HEK293T (cell line): Measurements from ENCODE around the gene ADAMTS9.

ENCODE experiments used
- CTCF ChIA-PET: fragments of 350-600 bp; formaldehyde crosslinking; extraction: SDS; loops from one replicate; lab custom pipeline; 2021; ENCODE audit warnings: antibody characterized with exemption, inconsistent platforms; lab: Yijun Ruan, JAX
- POLR2A ChIA-PET: fragments of 350-600 bp; formaldehyde crosslinking; extraction: SDS; loops from one replicate; lab custom pipeline; 2020; ENCODE audit warnings: antibody characterized with exemption, inconsistent platforms; lab: Yijun Ruan, JAX
- DNase-seq: peaks from one replicate; pipeline ENCODE4 v3.0.0; 2012; ENCODE audit warnings: mixed read lengths; ENCODE audit errors: extremely low spot score
- ARNT ChIP-seq: fragments of 450-650 bp; IDR thresholded peaks from 2 replicates; pipeline ENCODE4 v1.6.1; 2017; ENCODE audit warnings: mild to moderate bottlenecking
- BHLHE40 ChIP-seq: fragments of 450-650 bp; IDR thresholded peaks from 2 replicates; pipeline ENCODE4 v1.6.1; 2016; ENCODE audit warnings: mild to moderate bottlenecking, moderate library complexity, borderline replicate concordance
- CTBP1 ChIP-seq: fragments of 450-650 bp; IDR thresholded peaks from 2 replicates; pipeline ENCODE4 v1.6.1; 2016; ENCODE audit warnings: borderline replicate concordance
- ELF4 ChIP-seq: fragments of 450-650 bp; IDR thresholded peaks from 2 replicates; pipeline ENCODE4 v1.6.1; 2017; ENCODE audit warnings: antibody characterized with exemption
- FOXA1 ChIP-seq: fragments of 450-650 bp; IDR thresholded peaks from 2 replicates; pipeline ENCODE4 v1.6.1; 2016; ENCODE audit warnings: mild to moderate bottlenecking
- FOXK2 ChIP-seq: fragments of 450-650 bp; IDR thresholded peaks from 2 replicates; pipeline ENCODE4 v1.6.1; 2016; ENCODE audit warnings: mild to moderate bottlenecking
- FOXM1 ChIP-seq: fragments of 450-650 bp; IDR thresholded peaks from 2 replicates; pipeline ENCODE4 v1.6.1; 2017; ENCODE audit warnings: mild to moderate bottlenecking, borderline replicate concordance
- HDGF ChIP-seq: fragments of 450-650 bp; IDR thresholded peaks from 2 replicates; pipeline ENCODE4 v1.6.1; 2017; ENCODE audit warnings: antibody characterized with exemption, borderline replicate concordance
- L3MBTL2 ChIP-seq: fragments of 450-650 bp; conservative IDR thresholded peaks from 2 replicates; pipeline ENCODE4 v1.6.1; 2016; ENCODE audit warnings: mild to moderate bottlenecking
- LEF1 ChIP-seq: fragments of 450-650 bp; IDR thresholded peaks from 2 replicates; pipeline ENCODE4 v1.6.1; 2017; ENCODE audit warnings: mild to moderate bottlenecking, borderline replicate concordance
- NFRKB ChIP-seq: fragments of 450-650 bp; IDR thresholded peaks from 2 replicates; pipeline ENCODE4 v1.6.1; 2016; ENCODE audit warnings: mild to moderate bottlenecking, moderate library complexity
- SP1 ChIP-seq: fragments of 450-650 bp; IDR thresholded peaks from 2 replicates; pipeline ENCODE4 v1.6.1; 2017
- SUZ12 ChIP-seq: fragments of 450-650 bp; IDR thresholded peaks from 2 replicates; pipeline ENCODE4 v1.6.1; 2016; ENCODE audit warnings: mild to moderate bottlenecking
- TARDBP ChIP-seq: fragments of 450-650 bp; IDR thresholded peaks from 2 replicates; pipeline ENCODE4 v1.6.1; 2016
- ZNF384 ChIP-seq: fragments of 450-650 bp; IDR thresholded peaks from 2 replicates; pipeline ENCODE4 v1.6.1; 2016
- TF ChIP-seq, protein P1 (sequence below): fragments of 450-650 bp; IDR thresholded peaks from 2 replicates; pipeline ENCODE4 v1.6.1; 2016

ADAMTS9 gene

DNA sequence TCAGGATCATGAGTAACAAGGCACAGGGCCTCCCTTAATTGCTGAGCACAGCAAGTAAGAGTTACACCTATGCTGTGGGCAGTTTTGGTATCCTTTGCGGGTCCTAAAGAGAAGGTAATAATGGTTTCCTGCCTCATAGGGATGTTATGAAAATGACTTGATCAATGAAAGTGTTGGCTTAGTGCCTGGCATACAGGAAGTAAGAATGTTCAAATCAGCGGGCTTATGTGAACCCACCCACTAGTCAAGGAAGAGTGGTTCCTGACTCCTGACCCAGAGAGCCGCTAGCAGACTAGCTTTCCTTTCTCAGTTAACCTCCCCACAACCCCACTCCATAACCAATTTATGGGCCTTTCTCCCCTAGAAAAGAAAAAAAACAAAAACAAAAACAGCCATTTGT lies 5.2 kb upstream of the ADAMTS9 start:
- no peak for DNase-seq
- ChIA-PET POLR2A (no interaction called here), CTCF (no interaction called here)
- no peak for TF ChIP-seq FOXA1
- TF ChIP-seq LEF1: no peak
- TF ChIP-seq FOXM1: no peak
- TF ChIP-seq FOXK2: no peak
- TF ChIP-seq ELF4: no peak
- TF ChIP-seq BHLHE40: no peak
- no peak for TF ChIP-seq TARDBP
- TF ChIP-seq CTBP1: no peak
- no peak for TF ChIP-seq ZNF384
- no peak for TF ChIP-seq NFRKB
- TF ChIP-seq L3MBTL2: no peak
- no peak for TF ChIP-seq ARNT
- TF ChIP-seq, protein P1, sequence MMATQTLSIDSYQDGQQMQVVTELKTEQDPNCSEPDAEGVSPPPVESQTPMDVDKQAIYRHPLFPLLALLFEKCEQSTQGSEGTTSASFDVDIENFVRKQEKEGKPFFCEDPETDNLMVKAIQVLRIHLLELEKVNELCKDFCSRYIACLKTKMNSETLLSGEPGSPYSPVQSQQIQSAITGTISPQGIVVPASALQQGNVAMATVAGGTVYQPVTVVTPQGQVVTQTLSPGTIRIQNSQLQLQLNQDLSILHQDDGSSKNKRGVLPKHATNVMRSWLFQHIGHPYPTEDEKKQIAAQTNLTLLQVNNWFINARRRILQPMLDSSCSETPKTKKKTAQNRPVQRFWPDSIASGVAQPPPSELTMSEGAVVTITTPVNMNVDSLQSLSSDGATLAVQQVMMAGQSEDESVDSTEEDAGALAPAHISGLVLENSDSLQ: no peak
- TF ChIP-seq HDGF: no peak
- no peak for TF ChIP-seq SUZ12
- TF ChIP-seq SP1: no peak

DNA sequence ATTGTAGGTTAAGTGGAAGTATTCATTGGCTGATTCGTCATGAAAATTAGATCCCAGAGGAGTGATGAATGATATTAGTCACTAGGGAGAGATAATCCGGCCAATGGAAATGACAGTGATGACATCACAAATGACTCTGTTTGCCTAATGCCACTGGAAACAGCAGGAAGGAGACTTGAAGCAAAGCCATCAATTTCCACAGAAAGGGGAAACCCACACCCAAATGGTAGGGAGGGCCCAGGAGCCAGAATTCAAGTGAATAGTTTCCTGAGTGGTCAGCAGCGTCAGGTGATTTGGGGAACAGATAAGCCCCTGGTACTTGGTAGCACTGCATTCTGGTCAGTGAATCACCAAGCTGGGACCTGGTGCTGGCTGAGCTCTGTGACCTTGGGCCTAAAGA lies 3.3 kb upstream of the ADAMTS9 start:
- CTCF ChIA-PET: interaction anchor here (0.7 kb wide), 1 partner anchor 970 kb away, joined by 3 read pairs; no protein-coding TSS in a partner anchor
- POLR2A ChIA-PET: no interaction called here
- DNase-seq: no peak
- TF ChIP-seq ARNT: no peak
- no peak for TF ChIP-seq FOXA1
- TF ChIP-seq ZNF384: no peak
- no peak for TF ChIP-seq HDGF
- TF ChIP-seq BHLHE40: no peak
- TF ChIP-seq SUZ12: no peak
- TF ChIP-seq TARDBP: no peak
- TF ChIP-seq FOXM1: no peak
- TF ChIP-seq L3MBTL2: no peak
- no peak for TF ChIP-seq FOXK2
- no peak for TF ChIP-seq ELF4

DNA sequence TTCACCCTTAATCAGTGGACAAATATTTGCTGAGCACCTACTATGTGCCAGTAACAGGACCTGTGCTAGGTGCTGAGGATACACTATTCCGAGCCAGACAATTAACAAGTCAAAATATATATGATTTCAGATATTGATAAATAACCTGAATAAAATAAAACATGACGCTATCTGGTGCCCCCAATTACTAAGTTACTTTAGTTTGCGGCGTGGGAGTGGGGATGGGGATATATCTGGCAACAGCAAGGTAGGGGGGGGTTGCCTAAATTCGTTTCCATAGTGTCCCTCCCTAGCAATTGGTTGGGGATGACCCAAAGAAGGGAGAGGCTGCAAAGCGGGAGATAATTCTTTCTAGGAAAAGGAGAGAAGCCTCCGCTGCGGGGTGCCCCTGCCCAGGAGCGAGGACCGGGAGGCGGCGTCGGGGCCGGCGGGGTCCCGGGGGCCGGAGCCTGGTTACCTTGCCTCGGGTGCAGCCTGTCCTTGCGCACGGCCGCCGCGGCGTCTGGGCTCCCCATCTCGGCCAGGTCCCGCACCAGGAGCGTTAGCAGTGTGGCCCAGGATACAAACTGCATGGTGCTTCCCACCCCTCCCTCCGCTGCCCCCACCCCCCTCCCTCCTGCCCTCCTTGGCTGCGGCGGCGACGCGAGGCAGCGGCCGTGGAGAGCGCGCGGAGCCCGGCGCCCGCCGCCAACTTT lies 567 bp downstream of the ADAMTS9 start:
- DNase-seq: no peak
- CTCF ChIA-PET: interaction anchor here (0.5 to 1.0 kb wide), 2 partner anchors 112 to 1867 kb away, joined by 3 to 4 read pairs; no protein-coding TSS in a partner anchor
- POLR2A ChIA-PET: no interaction called here
- TF ChIP-seq NFRKB (no peak), SUZ12 (no peak), SP1 (no peak), FOXM1 (no peak), BHLHE40 (no peak), TARDBP (no peak), ELF4 (no peak), LEF1 (no peak), ZNF384 (no peak), ARNT (no peak), FOXK2 (no peak), CTBP1 (no peak)
- TF ChIP-seq, protein P1: no peak

DNA sequence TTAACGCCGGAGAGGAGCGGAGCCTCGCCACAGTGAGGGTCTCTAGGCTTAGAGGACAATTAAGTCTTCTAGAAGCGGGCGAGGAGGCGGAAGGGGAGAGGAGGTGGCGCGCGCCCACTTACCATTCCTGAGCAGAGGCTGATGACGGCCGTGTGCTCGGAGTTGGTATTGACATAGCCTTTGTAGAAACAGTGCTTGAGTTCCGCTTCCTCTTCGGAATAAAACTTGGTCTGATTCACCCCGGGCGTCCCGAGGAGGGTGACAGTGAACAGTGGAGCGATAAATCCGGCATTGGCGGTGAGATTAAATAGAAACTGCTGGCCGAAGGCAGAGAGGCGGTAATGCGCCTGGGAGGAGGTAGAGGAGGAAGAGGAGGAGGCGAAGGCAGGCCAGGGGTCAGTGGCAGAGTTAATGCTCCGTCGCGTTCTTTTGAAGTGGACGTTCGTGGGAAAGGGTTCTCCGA lies 1.3 kb downstream of the ADAMTS9 start:
- ChIA-PET CTCF (no interaction called here), POLR2A (interaction anchor here (0.7 to 1.1 kb wide), 4 partner anchors 112 to 486 kb away, joined by 3 to 4 read pairs (median 3); no protein-coding TSS in a partner anchor)
- DNase-seq: peak; percentile 36

DNA sequence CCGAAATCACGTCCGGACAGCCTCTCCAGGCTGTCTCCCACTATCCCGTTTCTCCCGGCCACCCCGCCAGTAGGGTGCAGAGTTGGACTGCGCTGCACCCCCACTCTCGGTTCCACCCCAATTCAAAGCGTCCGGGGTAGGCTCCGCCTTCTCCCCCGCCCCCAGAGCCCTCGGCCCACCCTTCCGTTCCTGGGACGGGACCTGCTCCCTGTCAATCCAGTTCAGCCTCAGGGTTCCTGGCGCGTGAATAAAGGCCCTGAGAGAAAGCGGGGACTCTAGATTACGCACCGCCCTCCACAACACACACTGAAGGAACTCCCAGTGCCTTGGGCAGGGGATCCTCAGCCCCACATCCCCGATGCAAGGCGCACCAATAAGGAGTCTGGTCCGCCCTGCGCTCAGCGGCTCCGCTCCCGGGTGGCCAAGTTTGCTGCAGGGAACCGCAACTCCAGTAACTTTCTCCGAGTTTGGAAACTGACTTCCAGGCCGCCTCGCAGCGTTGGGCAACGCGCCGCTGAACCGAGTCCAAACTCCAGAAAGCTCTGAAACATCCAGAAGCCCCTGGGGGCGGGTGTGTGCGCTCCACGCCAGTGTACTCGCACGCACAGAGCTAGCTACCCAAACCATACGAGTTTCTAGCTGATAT lies 1.9 kb downstream of the ADAMTS9 start:
- no peak for TF ChIP-seq ZNF384
- peak; percentile 96 for TF ChIP-seq ARNT
- TF ChIP-seq ELF4: no peak
- no peak for TF ChIP-seq LEF1
- no peak for TF ChIP-seq FOXM1
- peak; percentile 48; the same call in 1 of the 2 replicates for TF ChIP-seq CTBP1
- no peak for TF ChIP-seq FOXK2
- TF ChIP-seq SUZ12: no peak
- TF ChIP-seq BHLHE40: no peak
- TF ChIP-seq, protein P1: peak; percentile 98
- no peak for TF ChIP-seq SP1
- ChIA-PET POLR2A (interaction anchor here (0.7 to 1.1 kb wide), 4 partner anchors 111 to 487 kb away, joined by 3 to 4 read pairs (median 3); no protein-coding TSS in a partner anchor), CTCF (no interaction called here)
- peak; percentile 73 for DNase-seq

More for the DNA sequence above, 1.3 kb downstream of the ADAMTS9 start:
- no peak for TF ChIP-seq ZNF384
- no peak for TF ChIP-seq SP1
- no peak for TF ChIP-seq TARDBP
- TF ChIP-seq ELF4: no peak
- no peak for TF ChIP-seq FOXM1
- TF ChIP-seq L3MBTL2: peak; percentile 47
- no peak for TF ChIP-seq CTBP1
- TF ChIP-seq FOXK2: no peak
- no peak for TF ChIP-seq LEF1
